Measurements from ENCODE around the gene TNFSF9. TPM values are rescaled to one million over a fixed set of nuclear protein-coding genes. Genes with fewer than 3 reads are reported as not detected.

TNFSF9 gene
- total RNA-seq, 1 donor from 2014 or later, result 0.28 TPM

DNA sequence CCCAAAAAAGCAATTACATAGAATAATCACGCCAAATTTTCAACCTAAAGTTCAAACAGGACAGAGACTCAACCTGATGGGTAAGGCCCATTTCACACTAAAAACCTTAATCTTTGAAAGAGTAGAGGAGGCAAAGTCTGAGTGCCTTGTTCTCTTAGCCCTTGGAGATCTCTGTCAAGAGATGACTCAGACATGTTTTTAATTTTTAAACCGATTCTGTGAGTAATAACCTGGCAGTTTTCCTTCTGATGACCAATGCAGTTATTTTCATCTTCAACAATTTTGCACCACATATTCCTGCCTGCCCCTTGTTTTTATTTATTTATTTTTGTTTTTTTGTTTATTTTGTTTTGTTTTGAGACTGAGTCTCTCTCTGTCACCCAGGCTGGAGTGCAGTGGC lies 11.5 kb upstream of the TNFSF9 start:
- Histone ChIP-seq H2AFZ (replicated peaks) (no peak overlapping the region), H3K4me2 (no peak overlapping the region), H3K79me2 (ENCODE audit: low read depth) (no peaks in the 10 kb centered on the region), H3K27me3 (no peaks in the 10 kb centered on the region), H3F3A (ENCODE audit: low read depth) (no peaks in the 10 kb centered on the region), H3K36me3 (no peaks in the 10 kb centered on the region), H3K4me1 (no peaks in the 10 kb centered on the region), H3K27ac (no peak overlapping the region), H3K9me3 (ENCODE audit: low read depth) (no peaks in the 10 kb centered on the region), H4K20me1 (ENCODE audit: low read depth) (no peaks in the 10 kb centered on the region), H3K4me3 (no peak overlapping the region), H3K9ac (no peak overlapping the region)
- no peaks in the 10 kb centered on the region for H3K9me3 Mint-ChIP-seq
- DNase-seq (ENCODE audit: low spot score), result no peak
- H3K4me3 Mint-ChIP-seq, result no peak overlapping the region
- no peak overlapping the region for H3K27ac Mint-ChIP-seq
- H3K4me1 Mint-ChIP-seq, result peaks cover 21% of the 10 kb centered on the region
- H3K27me3 Mint-ChIP-seq (ENCODE audit: insufficient read depth, low read depth), result peaks cover 19% of the 10 kb centered on the region
- H3K36me3 Mint-ChIP-seq, result no peaks in the 10 kb centered on the region
- TF ChIP-seq EZH2phosphoT487 (IDR thresholded peaks at IDR 0.05) (no peak), EZH2 (IDR thresholded peaks at IDR 0.05) (no peak)
- TF ChIP-seq, protein P1, sequence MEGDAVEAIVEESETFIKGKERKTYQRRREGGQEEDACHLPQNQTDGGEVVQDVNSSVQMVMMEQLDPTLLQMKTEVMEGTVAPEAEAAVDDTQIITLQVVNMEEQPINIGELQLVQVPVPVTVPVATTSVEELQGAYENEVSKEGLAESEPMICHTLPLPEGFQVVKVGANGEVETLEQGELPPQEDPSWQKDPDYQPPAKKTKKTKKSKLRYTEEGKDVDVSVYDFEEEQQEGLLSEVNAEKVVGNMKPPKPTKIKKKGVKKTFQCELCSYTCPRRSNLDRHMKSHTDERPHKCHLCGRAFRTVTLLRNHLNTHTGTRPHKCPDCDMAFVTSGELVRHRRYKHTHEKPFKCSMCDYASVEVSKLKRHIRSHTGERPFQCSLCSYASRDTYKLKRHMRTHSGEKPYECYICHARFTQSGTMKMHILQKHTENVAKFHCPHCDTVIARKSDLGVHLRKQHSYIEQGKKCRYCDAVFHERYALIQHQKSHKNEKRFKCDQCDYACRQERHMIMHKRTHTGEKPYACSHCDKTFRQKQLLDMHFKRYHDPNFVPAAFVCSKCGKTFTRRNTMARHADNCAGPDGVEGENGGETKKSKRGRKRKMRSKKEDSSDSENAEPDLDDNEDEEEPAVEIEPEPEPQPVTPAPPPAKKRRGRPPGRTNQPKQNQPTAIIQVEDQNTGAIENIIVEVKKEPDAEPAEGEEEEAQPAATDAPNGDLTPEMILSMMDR (IDR thresholded peaks at IDR 0.05), result no peak

DNA sequence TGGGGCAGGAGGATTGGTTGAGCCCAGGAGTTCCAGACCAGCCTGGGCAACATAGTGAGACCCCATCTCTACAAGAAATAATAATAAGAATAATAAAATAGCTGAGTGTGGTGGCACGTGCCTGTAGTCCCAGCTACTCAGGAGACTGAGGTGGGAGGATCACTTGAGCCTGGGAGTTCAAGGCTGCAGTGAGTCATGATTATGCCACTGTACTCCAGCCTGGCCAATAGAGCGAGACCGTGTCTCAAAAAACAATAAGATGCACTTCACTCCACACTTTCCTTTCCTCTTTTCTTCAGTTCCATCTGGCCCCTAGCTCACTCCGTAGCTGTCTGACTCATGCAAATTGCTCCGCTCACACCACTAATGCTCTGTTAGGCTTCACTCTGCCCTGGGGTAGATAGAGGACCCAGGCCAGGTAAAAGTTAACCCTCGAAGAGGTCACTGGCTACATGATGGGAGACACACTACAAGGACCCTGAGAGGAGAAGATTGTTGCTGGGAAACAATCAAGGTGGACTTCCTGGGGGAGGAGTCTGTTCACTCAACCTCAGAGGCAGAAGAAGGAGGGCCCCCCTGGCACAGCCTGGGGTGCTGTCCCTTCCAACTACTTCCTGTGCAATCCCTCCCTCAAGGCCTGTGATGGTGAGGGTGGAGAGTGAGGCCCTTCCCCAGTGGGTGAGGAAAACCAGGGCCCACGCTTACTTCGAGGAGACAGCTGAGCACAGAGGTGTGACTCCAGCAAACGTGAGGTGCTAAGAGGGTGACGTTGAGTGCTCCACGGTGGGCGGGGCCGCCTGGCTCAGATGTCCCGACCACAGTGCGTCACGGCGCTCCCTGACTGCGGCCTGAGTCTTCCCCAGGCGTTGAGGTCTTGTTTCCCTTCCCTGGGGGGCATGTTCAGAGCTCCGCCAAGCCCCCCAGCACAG lies 8.8 kb upstream of the TNFSF9 start:
- Histone ChIP-seq H3K27ac (no peak overlapping the region), H3K4me1 (no peaks in the 10 kb centered on the region), H3K36me3 (no peaks in the 10 kb centered on the region), H3K9ac (no peak overlapping the region), H2AFZ (replicated peaks) (no peak overlapping the region), H3K9me3 (ENCODE audit: low read depth) (no peaks in the 10 kb centered on the region), H3K4me2 (no peak overlapping the region), H4K20me1 (ENCODE audit: low read depth) (no peaks in the 10 kb centered on the region), H3K4me3 (no peak overlapping the region), H3K27me3 (no peaks in the 10 kb centered on the region), H3F3A (ENCODE audit: low read depth) (no peaks in the 10 kb centered on the region), H3K79me2 (ENCODE audit: low read depth) (no peaks in the 10 kb centered on the region)
- no peak for DNase-seq (ENCODE audit: low spot score)
- Mint-ChIP-seq H3K27me3 (ENCODE audit: insufficient read depth, low read depth) (peaks cover 12% of the 10 kb centered on the region), H3K27ac (no peak overlapping the region), H3K4me1 (peaks cover 12% of the 10 kb centered on the region), H3K9me3 (no peaks in the 10 kb centered on the region), H3K36me3 (no peaks in the 10 kb centered on the region), H3K4me3 (no peak overlapping the region)
- TF ChIP-seq, protein P1 (IDR thresholded peaks at IDR 0.05), result no peak
- TF ChIP-seq EZH2phosphoT487 (IDR thresholded peaks at IDR 0.05), result no peak
- no peak for TF ChIP-seq EZH2 (IDR thresholded peaks at IDR 0.05)

DNA sequence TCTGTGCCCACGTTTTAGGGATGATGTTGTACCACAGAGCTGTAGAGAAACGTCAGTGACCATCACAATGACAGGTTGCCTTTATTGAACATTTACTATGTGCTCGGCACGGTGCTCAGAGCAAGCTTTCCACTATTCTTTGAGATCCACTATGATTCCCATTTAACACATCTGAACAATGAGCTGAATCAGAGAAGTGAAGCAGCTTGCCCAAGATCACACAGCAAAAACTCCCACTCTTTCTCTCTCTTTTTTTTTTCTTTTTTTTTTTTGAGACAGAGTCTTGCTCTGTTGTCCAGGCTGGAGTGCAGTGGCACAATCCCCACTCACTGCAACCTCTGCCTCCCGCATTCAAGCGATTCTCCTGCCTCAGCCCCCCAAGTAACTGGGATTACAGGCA lies 8.1 kb upstream of the TNFSF9 start:
- Histone ChIP-seq H3K4me1 (no peaks in the 10 kb centered on the region), H3K4me2 (no peak overlapping the region), H3F3A (ENCODE audit: low read depth) (no peaks in the 10 kb centered on the region), H3K4me3 (no peak overlapping the region), H2AFZ (replicated peaks) (no peak overlapping the region), H3K27ac (no peak overlapping the region), H4K20me1 (ENCODE audit: low read depth) (no peaks in the 10 kb centered on the region), H3K9ac (no peak overlapping the region), H3K9me3 (ENCODE audit: low read depth) (no peaks in the 10 kb centered on the region), H3K79me2 (ENCODE audit: low read depth) (no peaks in the 10 kb centered on the region), H3K36me3 (no peaks in the 10 kb centered on the region), H3K27me3 (no peaks in the 10 kb centered on the region)
- Mint-ChIP-seq H3K36me3 (no peaks in the 10 kb centered on the region), H3K4me1 (peaks cover 8% of the 10 kb centered on the region), H3K27me3 (ENCODE audit: insufficient read depth, low read depth) (peaks cover 11% of the 10 kb centered on the region), H3K4me3 (no peak overlapping the region), H3K27ac (no peak overlapping the region), H3K9me3 (no peaks in the 10 kb centered on the region)
- no peak for DNase-seq (ENCODE audit: low spot score)
- no peak for TF ChIP-seq EZH2phosphoT487 (IDR thresholded peaks at IDR 0.05)
- TF ChIP-seq, protein P1 (IDR thresholded peaks at IDR 0.05), result no peak
- TF ChIP-seq EZH2 (IDR thresholded peaks at IDR 0.05), result no peak
